H9 (cell line): ENCODE measurements around the gene ELFN1. TPM values are rescaled to one million over a fixed set of nuclear protein-coding genes. Genes with fewer than 3 reads are reported as not detected.

Experiments used
- DNase-seq: peaks from one replicate; pipeline ENCODE4 v3.0.0-alpha.2; 2017
- H2AFZ ChIP-seq: one replicate; pipeline ENCODE4 v1.6.1; 2013; ENCODE audit warnings: mild to moderate bottlenecking, low read length, control low read depth, moderate library complexity
- H2AK5ac ChIP-seq: 2 replicates; pipeline ENCODE4 v1.6.1; 2013; ENCODE audit warnings: low read length, control low read depth, mixed read lengths; ENCODE audit not compliant: insufficient read length
- H2BK120ac ChIP-seq: one replicate; pipeline ENCODE4 v1.6.1; 2013; ENCODE audit warnings: low read depth, mild to moderate bottlenecking, low read length, control low read depth, inconsistent platforms; ENCODE audit not compliant: poor library complexity, severe bottlenecking
- H2BK12ac ChIP-seq: 2 replicates; pipeline ENCODE4 v1.6.1; 2013; ENCODE audit warnings: low read length, control low read depth, mixed read lengths, low read depth; ENCODE audit not compliant: insufficient read length
- H2BK15ac ChIP-seq: 2 replicates; pipeline ENCODE4 v1.6.1; 2013; ENCODE audit warnings: low read depth, low read length, control low read depth
- H2BK20ac ChIP-seq: one replicate; pipeline ENCODE4 v1.6.1; 2013; ENCODE audit warnings: low read depth, mild to moderate bottlenecking, low read length, control low read depth, inconsistent platforms; ENCODE audit not compliant: poor library complexity, severe bottlenecking
- H2BK5ac ChIP-seq: 2 replicates; pipeline ENCODE4 v1.6.1; 2013; ENCODE audit warnings: low read length, control low read depth, mixed read lengths; ENCODE audit not compliant: insufficient read length
- H3K14ac ChIP-seq: 2 replicates; pipeline ENCODE4 v1.6.1; 2013; ENCODE audit warnings: low read length, control low read depth; ENCODE audit not compliant: insufficient read depth
- H3K18ac ChIP-seq: 2 replicates; pipeline ENCODE4 v1.6.1; 2013; ENCODE audit warnings: low read depth, mild to moderate bottlenecking, mixed read lengths, low read length, control low read depth; ENCODE audit not compliant: insufficient read length
- H3K23ac ChIP-seq: 2 replicates; pipeline ENCODE4 v1.6.1; 2013; ENCODE audit warnings: low read length, control low read depth, mixed read lengths, low read depth; ENCODE audit not compliant: insufficient read length
- H3K23me2 ChIP-seq: 2 replicates; pipeline ENCODE4 v1.6.1; 2013; ENCODE audit warnings: low read depth, mild to moderate bottlenecking, mixed read lengths, low read length, control low read depth; ENCODE audit not compliant: insufficient read length, poor library complexity, severe bottlenecking
- H3K27ac ChIP-seq: 2 replicates; pipeline ENCODE4 v1.5.1; 2013; ENCODE audit warnings: low read length, control low read depth, mixed read lengths, low read depth; ENCODE audit not compliant: insufficient read length
- H3K27me3 ChIP-seq: 2 replicates; pipeline ENCODE4 v1.6.1; 2013; ENCODE audit warnings: low read length, control low read depth, inconsistent platforms; ENCODE audit not compliant: insufficient read depth
- H3K4ac ChIP-seq: 2 replicates; pipeline ENCODE4 v1.6.1; 2013; ENCODE audit warnings: low read depth, mild to moderate bottlenecking, control low read depth, inconsistent platforms, low read length, moderate library complexity
- H3K4me1 ChIP-seq: 2 replicates; pipeline ENCODE4 v1.6.1; 2013; ENCODE audit warnings: low read length, control low read depth, inconsistent platforms; ENCODE audit not compliant: insufficient read depth
- H3K4me2 ChIP-seq: 2 replicates; pipeline ENCODE4 v1.6.1; 2013; ENCODE audit warnings: low read length, control low read depth, mixed read lengths; ENCODE audit not compliant: insufficient read length, insufficient read depth
- H3K56ac ChIP-seq: 2 replicates; pipeline ENCODE4 v1.6.1; 2013; ENCODE audit warnings: low read depth, mild to moderate bottlenecking, mixed read lengths, low read length, control low read depth; ENCODE audit not compliant: insufficient read length
- H3K79me1 ChIP-seq: 2 replicates; pipeline ENCODE4 v1.6.1; 2013; ENCODE audit warnings: low read depth, mild to moderate bottlenecking, moderate library complexity, low read length, control low read depth, inconsistent platforms; ENCODE audit not compliant: insufficient read depth, poor library complexity, severe bottlenecking
- H3K79me2 ChIP-seq: 2 replicates; pipeline ENCODE4 v1.6.1; 2013; ENCODE audit warnings: low read length, control low read depth, inconsistent platforms; ENCODE audit not compliant: insufficient read depth
- H3K9ac ChIP-seq: 2 replicates; pipeline ENCODE4 v1.6.1; 2013; ENCODE audit warnings: low read length, control low read depth, mixed read lengths; ENCODE audit not compliant: insufficient read length; ENCODE audit errors: extremely low read depth
- H3K9me3 ChIP-seq: one replicate; pipeline ENCODE4 v1.6.1; 2013; ENCODE audit warnings: low read depth, low read length, inconsistent platforms; ENCODE audit not compliant: control insufficient read depth
- H3T11ph ChIP-seq: one replicate; pipeline ENCODE4 v1.6.1; 2013; ENCODE audit warnings: mild to moderate bottlenecking, low read length, control low read depth, inconsistent platforms
- H4K20me1 ChIP-seq: one replicate; pipeline ENCODE4 v1.6.1; 2013; ENCODE audit not compliant: control insufficient read depth, insufficient read length, insufficient read depth
- H4K5ac ChIP-seq: 2 replicates; pipeline ENCODE4 v1.6.1; 2013; ENCODE audit warnings: low read depth, mild to moderate bottlenecking, mixed read lengths, low read length, control low read depth; ENCODE audit not compliant: insufficient read length
- H4K8ac ChIP-seq: replicated peaks from 2 replicates; pipeline ENCODE4 v1.6.1; 2013; ENCODE audit warnings: low read length, control low read depth, mixed read lengths, low read depth; ENCODE audit not compliant: insufficient read length
- H4K91ac ChIP-seq: 2 replicates; pipeline ENCODE4 v1.6.1; 2013; ENCODE audit warnings: low read depth, mild to moderate bottlenecking, moderate library complexity, mixed read lengths, low read length, control low read depth; ENCODE audit not compliant: insufficient read length
- H3K27ac Mint-ChIP-seq, 3 experiments: 2 replicates in 2 of 3; 3 replicates in 1 of 3; pipeline ENCODE4 v1.8.0; 2020 to 2021; ENCODE audit warnings: mixed read lengths in 3 of 3, mild to moderate bottlenecking in 1 of 3, moderate library complexity in 1 of 3
- H3K27me3 Mint-ChIP-seq: 2 replicates; pipeline ENCODE4 v1.8.0; 2021; ENCODE audit warnings: low read depth, mild to moderate bottlenecking, moderate library complexity, mixed read lengths
- H3K36me3 Mint-ChIP-seq, 3 experiments: 2 replicates in 2 of 3; 3 replicates in 1 of 3; pipeline ENCODE4 v1.8.0; 2020 to 2021; ENCODE audit warnings: low read depth in 3 of 3, mixed read lengths in 3 of 3; ENCODE audit not compliant: insufficient read depth in 1 of 3
- H3K4me1 Mint-ChIP-seq, 2 experiments: 2 replicates each; pipeline ENCODE4 v1.8.0; 2020; ENCODE audit warnings: mixed read lengths in 2 of 2
- H3K4me3 Mint-ChIP-seq, 2 experiments: 2 replicates in 1 of 2; 3 replicates in 1 of 2; pipeline ENCODE4 v1.8.0; 2020 to 2021; ENCODE audit warnings: mild to moderate bottlenecking in 2 of 2, mixed read lengths in 2 of 2, moderate library complexity in 1 of 2
- H3K9me3 Mint-ChIP-seq, 2 experiments: 2 replicates in 1 of 2; 3 replicates in 1 of 2; pipeline ENCODE4 v1.8.0; 2020; ENCODE audit warnings: mild to moderate bottlenecking in 2 of 2, mixed read lengths in 2 of 2, moderate library complexity in 1 of 2
- WGBS: extraction: QIAGEN DNeasy Blood & Tissue Kit; methylation state at CpG from one replicate; pipeline ENCODE4 v1.1.7; 2013; ENCODE audit warnings: missing lambda C conversion rate, low lambda C conversion rate, mixed read lengths; ENCODE audit not compliant: insufficient read length; ENCODE audit errors: extremely low coverage; 5-methylcytosine and 5-hydroxymethylcytosine counted together
- total RNA-seq: library from RNA; stranded (reverse); gene quantifications from 2 replicates; pipeline ENCODE4 v1.2.1, GENCODE V29; 2021
- TF ChIP-seq, protein P1 (sequence below): fragments of 200-600 bp; sonication (generic); conservative IDR thresholded peaks from 3 replicates; pipeline ENCODE4 v1.8.0; 2021; ENCODE audit warnings: antibody characterized with exemption, mild to moderate bottlenecking

Gene ELFN1
- total RNA-seq, 1 experiment from 2014 or later: 3.7 TPM

DNA sequence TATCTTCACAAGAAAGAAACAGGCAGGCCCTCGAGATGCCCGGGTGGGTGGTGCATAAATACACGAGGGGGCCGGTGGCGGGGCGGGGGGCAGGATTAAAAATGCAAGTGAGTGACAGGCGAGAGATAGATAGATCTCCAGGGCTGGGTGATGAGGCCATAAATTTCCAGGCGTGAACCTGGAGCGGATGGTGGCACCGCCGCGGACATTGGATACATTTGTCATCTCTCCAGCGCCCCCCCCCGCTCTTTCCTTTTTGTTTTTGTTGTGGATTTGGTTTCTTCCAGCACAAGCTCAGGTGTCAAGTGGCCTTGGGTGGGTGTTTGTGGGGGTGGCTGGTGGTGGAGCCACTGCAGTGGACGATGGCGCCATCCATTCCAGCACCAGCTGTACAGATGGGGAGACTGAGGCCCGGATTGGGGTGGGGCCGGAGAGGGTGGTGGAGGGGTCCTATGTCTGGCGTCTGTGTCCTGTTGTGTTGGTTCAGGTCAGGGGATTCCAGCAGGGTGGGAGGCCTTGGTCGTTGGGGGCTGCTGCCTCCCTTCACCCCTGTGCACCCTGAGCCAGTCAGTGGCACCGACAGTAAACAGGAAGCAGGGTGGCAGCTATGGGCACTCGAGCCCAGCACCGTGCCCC lies 2.9 kb downstream of the ELFN1 start:
- no peak overlapping the region for H2AFZ ChIP-seq
- 0 out of 7 replicates have a peak, but pooled peaks cover 0 to 2% (median 0%) of the 10 kb centered on the region in 3 experiments for H3K36me3 Mint-ChIP-seq
- H3K27ac Mint-ChIP-seq: no peak overlapping the region
- H3K56ac ChIP-seq: no peak overlapping the region
- peaks cover 4 to 18% of the 10 kb centered on the region in 2 experiments for H3K4me1 Mint-ChIP-seq
- H3K4me2 ChIP-seq: no peak overlapping the region
- H4K91ac ChIP-seq: no peak overlapping the region
- no peak overlapping the region for H2BK120ac ChIP-seq
- H2BK15ac ChIP-seq: no peak overlapping the region
- peaks cover 4% of the 10 kb centered on the region for H3K23me2 ChIP-seq
- H3K9me3 Mint-ChIP-seq: no peaks in the 10 kb centered on the region
- H2BK20ac ChIP-seq: no peak overlapping the region
- H3K4me3 Mint-ChIP-seq: no peak overlapping the region
- H3K23ac ChIP-seq: no peak overlapping the region
- H3K4ac ChIP-seq: no peak overlapping the region
- no peak overlapping the region for H3K9ac ChIP-seq
- no peak overlapping the region for H4K8ac ChIP-seq
- H3K14ac ChIP-seq: no peak overlapping the region
- no peak overlapping the region for H2AK5ac ChIP-seq
- no peak overlapping the region for H2BK12ac ChIP-seq
- no peak overlapping the region for H4K5ac ChIP-seq
- H3K9me3 ChIP-seq: no peaks in the 10 kb centered on the region
- no peaks in the 10 kb centered on the region for H4K20me1 ChIP-seq
- H3K18ac ChIP-seq: no peak overlapping the region
- TF ChIP-seq, protein P1, sequence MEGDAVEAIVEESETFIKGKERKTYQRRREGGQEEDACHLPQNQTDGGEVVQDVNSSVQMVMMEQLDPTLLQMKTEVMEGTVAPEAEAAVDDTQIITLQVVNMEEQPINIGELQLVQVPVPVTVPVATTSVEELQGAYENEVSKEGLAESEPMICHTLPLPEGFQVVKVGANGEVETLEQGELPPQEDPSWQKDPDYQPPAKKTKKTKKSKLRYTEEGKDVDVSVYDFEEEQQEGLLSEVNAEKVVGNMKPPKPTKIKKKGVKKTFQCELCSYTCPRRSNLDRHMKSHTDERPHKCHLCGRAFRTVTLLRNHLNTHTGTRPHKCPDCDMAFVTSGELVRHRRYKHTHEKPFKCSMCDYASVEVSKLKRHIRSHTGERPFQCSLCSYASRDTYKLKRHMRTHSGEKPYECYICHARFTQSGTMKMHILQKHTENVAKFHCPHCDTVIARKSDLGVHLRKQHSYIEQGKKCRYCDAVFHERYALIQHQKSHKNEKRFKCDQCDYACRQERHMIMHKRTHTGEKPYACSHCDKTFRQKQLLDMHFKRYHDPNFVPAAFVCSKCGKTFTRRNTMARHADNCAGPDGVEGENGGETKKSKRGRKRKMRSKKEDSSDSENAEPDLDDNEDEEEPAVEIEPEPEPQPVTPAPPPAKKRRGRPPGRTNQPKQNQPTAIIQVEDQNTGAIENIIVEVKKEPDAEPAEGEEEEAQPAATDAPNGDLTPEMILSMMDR: no peak
- no CpG with 5 or more reads among the region's 23 CpGs for WGBS
- no peaks in the 10 kb centered on the region for H3K79me2 ChIP-seq
- peaks cover 72% of the 10 kb centered on the region for H3K27me3 Mint-ChIP-seq
- H3K27me3 ChIP-seq: peaks cover 21% of the 10 kb centered on the region; the same call in 1 of the 2 replicates
- no peak for DNase-seq
- H3T11ph ChIP-seq: no peak overlapping the region
- no peak overlapping the region for H3K27ac ChIP-seq
- H3K4me1 ChIP-seq: no peaks in the 10 kb centered on the region
- H2BK5ac ChIP-seq: no peak overlapping the region
- no peaks in the 10 kb centered on the region for H3K79me1 ChIP-seq
